ENCODE data around the gene FHDC1. TPM values are rescaled to one million over a fixed set of nuclear protein-coding genes. Genes with fewer than 3 reads are reported as not detected.

The FHDC1 gene
- total RNA-seq, 1 experiment from 2014 or later, result 19.9 TPM

GRCh38 chr4:152926959-152927358 lies 9.2 kb upstream of the FHDC1 start:
- Histone ChIP-seq H3K27me3 (ENCODE audit: insufficient read depth, low read length) (no peaks in the 10 kb centered on the region), H4K8ac (replicated peaks; ENCODE audit: insufficient read length, low read depth, low read length) (no peak overlapping the region), H3K79me2 (ENCODE audit: insufficient read depth, low read length) (no peaks in the 10 kb centered on the region), H3K23me2 (ENCODE audit: insufficient read length, low read depth, low read length, poor library complexity, severe bottlenecking) (no peaks in the 10 kb centered on the region), H3K4me1 (ENCODE audit: insufficient read depth, low read length) (peaks cover 16% of the 10 kb centered on the region; the same call in 1 of the 2 replicates), H2BK12ac (ENCODE audit: insufficient read length, low read depth, low read length) (no peak overlapping the region), H3K23ac (ENCODE audit: insufficient read length, low read depth, low read length) (no peak overlapping the region), H3K14ac (ENCODE audit: insufficient read depth, low read length) (no peak overlapping the region), H4K5ac (ENCODE audit: insufficient read length, low read depth, low read length) (no peak overlapping the region), H3K4ac (ENCODE audit: low read depth, low read length) (no peak overlapping the region), H2BK120ac (ENCODE audit: low read depth, low read length, poor library complexity, severe bottlenecking) (no peak overlapping the region), H2BK15ac (ENCODE audit: low read depth, low read length) (no peak overlapping the region), H2BK5ac (ENCODE audit: insufficient read length, low read length) (no peak overlapping the region), H2BK20ac (ENCODE audit: low read depth, low read length, poor library complexity, severe bottlenecking) (no peak overlapping the region), H3K18ac (ENCODE audit: insufficient read length, low read depth, low read length) (no peak overlapping the region), H4K91ac (ENCODE audit: insufficient read length, low read depth, low read length) (no peak overlapping the region), H3K9ac (ENCODE audit: extremely low read depth, insufficient read length, low read length) (no peak overlapping the region), H3K56ac (ENCODE audit: insufficient read length, low read depth, low read length) (no peak overlapping the region), H3K79me1 (ENCODE audit: insufficient read depth, low read depth, low read length, poor library complexity, severe bottlenecking) (no peaks in the 10 kb centered on the region), H3T11ph (ENCODE audit: low read length) (no peak overlapping the region), H3K4me2 (ENCODE audit: insufficient read depth, insufficient read length, low read length) (no peak overlapping the region), H2AFZ (ENCODE audit: low read length) (no peak overlapping the region), H2AK5ac (ENCODE audit: insufficient read length, low read length) (no peak overlapping the region), H4K20me1 (ENCODE audit: control insufficient read depth, insufficient read depth, insufficient read length) (no peaks in the 10 kb centered on the region), H3K9me3 (ENCODE audit: control insufficient read depth, low read depth, low read length) (no peaks in the 10 kb centered on the region), H3K27ac (ENCODE audit: insufficient read length, low read depth, low read length) (no peak overlapping the region)
- peaks cover 4 to 8% of the 10 kb centered on the region in 2 experiments for H3K9me3 Mint-ChIP-seq
- H3K36me3 Mint-ChIP-seq (ENCODE audit: insufficient read depth in 1 of 3, low read depth in 3 of 3), result peaks cover 1 to 14% (median 1%) of the 10 kb centered on the region in 3 experiments
- no peak for DNase-seq
- no peak overlapping the region for H3K4me3 Mint-ChIP-seq
- no peak overlapping the region; a peak in 2 of 7 replicates for H3K27ac Mint-ChIP-seq
- peaks cover 5% of the 10 kb centered on the region; the same call in 1 of the 2 replicates for H3K27me3 Mint-ChIP-seq (ENCODE audit: low read depth)
- peaks cover 56 to 63% of the 10 kb centered on the region in 2 experiments for H3K4me1 Mint-ChIP-seq
- TF ChIP-seq CTCF (conservative IDR thresholded peaks at IDR 0.05), result no peak
- no CpG with 5 or more reads among the region's 4 CpGs for WGBS (ENCODE audit: extremely low coverage, insufficient read length, low lambda C conversion rate)

Measured in H9 (cell line).